ENCODE results near the gene PIM2. TPM values are rescaled to one million over a fixed set of nuclear protein-coding genes. Genes with fewer than 3 reads are reported as not detected.

The PIM2 gene
- total RNA-seq, 1 donor from 2014 or later, result 5.6 TPM

DNA sequence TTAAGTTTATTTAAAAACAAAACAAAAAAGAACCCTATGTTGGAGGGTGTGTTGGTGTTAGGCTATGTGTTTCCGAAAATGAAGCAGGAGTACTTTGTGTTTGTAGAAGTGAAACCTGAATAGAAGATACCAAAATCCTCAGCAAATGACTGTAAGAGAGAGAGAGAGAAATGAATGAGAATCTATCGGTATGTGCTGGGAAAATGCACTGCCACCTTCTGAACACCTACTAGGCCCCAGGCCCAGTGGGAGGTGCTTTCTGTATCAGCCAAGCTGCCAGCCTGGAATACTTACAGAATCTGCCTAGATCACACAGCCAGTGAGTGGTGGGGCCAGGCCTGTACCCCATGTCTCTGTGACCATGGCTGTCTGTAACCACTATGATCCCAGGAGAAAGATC is 14.9 kb upstream of the PIM2 start:
- no peak overlapping the region for H3K4me3 ChIP-seq
- no peaks in the 10 kb centered on the region for H3K9me3 ChIP-seq
- no peak for DNase-seq (ENCODE audit: low spot score in 2 of 2)
- H3K27ac ChIP-seq, result no peak overlapping the region
- intact Hi-C loops (cut with DNase I), result no loop called here
- no peaks in the 10 kb centered on the region for H3K27me3 ChIP-seq
- H3K36me3 ChIP-seq, result peaks cover 7 to 16% of the 10 kb centered on the region in 2 donors
- no peaks in the 10 kb centered on the region for H3K4me1 ChIP-seq
- TF ChIP-seq, protein P1, sequence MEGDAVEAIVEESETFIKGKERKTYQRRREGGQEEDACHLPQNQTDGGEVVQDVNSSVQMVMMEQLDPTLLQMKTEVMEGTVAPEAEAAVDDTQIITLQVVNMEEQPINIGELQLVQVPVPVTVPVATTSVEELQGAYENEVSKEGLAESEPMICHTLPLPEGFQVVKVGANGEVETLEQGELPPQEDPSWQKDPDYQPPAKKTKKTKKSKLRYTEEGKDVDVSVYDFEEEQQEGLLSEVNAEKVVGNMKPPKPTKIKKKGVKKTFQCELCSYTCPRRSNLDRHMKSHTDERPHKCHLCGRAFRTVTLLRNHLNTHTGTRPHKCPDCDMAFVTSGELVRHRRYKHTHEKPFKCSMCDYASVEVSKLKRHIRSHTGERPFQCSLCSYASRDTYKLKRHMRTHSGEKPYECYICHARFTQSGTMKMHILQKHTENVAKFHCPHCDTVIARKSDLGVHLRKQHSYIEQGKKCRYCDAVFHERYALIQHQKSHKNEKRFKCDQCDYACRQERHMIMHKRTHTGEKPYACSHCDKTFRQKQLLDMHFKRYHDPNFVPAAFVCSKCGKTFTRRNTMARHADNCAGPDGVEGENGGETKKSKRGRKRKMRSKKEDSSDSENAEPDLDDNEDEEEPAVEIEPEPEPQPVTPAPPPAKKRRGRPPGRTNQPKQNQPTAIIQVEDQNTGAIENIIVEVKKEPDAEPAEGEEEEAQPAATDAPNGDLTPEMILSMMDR (IDR thresholded peaks at IDR 0.05), result no peak

DNA sequence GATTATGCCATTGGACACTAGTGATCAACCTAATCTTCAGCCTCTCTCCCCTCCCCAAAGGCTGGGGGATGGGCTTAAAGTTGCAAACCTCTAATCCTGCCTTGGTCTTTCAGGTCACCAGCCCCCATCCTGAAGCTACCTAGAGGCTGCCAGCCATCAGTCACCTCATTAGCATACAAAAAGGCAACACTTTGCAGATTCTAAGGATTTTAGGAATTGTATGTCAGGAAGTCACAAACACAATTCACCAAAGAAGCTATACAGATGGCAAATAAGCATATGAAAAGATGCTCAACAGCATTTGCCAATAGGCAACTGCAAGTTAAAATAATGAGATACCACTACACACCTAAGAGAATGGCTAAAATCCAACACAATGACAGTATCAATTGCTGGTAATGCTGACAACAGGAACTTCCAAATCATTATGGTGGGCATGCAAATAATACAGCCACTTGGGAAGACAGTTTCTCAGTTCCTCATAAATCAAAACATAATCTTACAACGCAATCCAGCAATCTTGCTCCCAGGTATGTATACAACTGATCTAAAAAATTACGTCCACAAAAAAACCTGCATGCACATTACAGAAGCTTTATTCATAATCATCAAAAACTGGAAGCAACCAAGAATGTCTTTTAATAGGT is 9.0 kb upstream of the PIM2 start:
- peaks cover 22 to 25% of the 10 kb centered on the region in 2 donors for H3K36me3 ChIP-seq
- H3K4me3 ChIP-seq, result no peak overlapping the region
- intact Hi-C loops (cut with DNase I), result no loop called here
- no peak for DNase-seq (ENCODE audit: low spot score in 2 of 2)
- TF ChIP-seq, protein P1 (IDR thresholded peaks at IDR 0.05), result no peak
- H3K27ac ChIP-seq, result no peak overlapping the region
- no peaks in the 10 kb centered on the region for H3K27me3 ChIP-seq
- no peaks in the 10 kb centered on the region for H3K9me3 ChIP-seq
- H3K4me1 ChIP-seq, result no peaks in the 10 kb centered on the region

DNA sequence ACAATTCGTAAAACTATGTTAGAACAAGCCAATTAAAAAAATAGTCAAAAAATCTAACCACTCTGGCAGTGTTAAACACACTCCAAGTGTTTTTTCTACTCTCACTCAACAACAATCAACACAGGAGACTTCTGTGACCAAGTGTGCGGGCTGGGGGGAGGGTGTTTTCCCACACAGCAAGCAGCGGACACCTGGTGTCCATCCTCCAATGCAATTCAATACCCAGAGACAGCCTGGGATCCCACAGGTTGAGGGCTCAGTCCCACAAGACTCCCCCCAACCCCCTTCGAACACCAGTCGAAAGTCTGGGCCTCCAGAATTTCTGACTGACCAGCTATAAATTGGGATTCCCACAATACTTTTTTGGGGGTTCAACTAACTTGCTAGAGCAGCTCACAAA is 8.3 kb upstream of the PIM2 start:
- DNase-seq (ENCODE audit: low spot score in 2 of 2), result no peak
- intact Hi-C loops (cut with DNase I), result no loop called here
- H3K4me3 ChIP-seq, result no peak overlapping the region
- H3K9me3 ChIP-seq, result no peaks in the 10 kb centered on the region
- TF ChIP-seq, protein P1 (IDR thresholded peaks at IDR 0.05), result no peak
- no peak overlapping the region for H3K27ac ChIP-seq
- no peaks in the 10 kb centered on the region for H3K4me1 ChIP-seq
- no peaks in the 10 kb centered on the region for H3K27me3 ChIP-seq
- H3K36me3 ChIP-seq, result peaks cover 19 to 27% of the 10 kb centered on the region in 2 donors

DNA sequence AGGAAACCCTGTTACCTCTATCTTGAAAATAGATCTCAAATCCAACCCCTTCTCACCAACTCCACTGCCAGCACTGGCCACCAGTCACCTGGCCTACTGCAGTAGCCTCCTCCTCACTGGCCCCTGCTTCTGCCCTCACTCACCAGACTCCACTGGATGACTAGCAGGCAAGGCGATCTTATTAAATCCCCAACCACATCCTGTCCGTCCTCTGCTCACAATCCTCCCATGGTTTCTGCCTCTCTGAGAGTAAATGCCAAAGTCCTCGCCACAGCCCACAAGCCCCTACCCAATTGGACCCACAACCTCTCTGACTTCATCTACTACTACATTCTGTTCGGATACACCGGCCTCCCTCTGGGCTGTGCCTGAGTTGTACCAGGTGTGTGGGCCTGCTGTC is 5.4 kb upstream of the PIM2 start:
- H3K4me3 ChIP-seq, result no peak overlapping the region
- TF ChIP-seq, protein P1 (IDR thresholded peaks at IDR 0.05), result no peak
- no peak for DNase-seq (ENCODE audit: low spot score in 2 of 2)
- peaks cover 16 to 27% of the 10 kb centered on the region in 2 donors for H3K36me3 ChIP-seq
- no peaks in the 10 kb centered on the region for H3K9me3 ChIP-seq
- intact Hi-C loops (cut with DNase I), result no loop called here
- no peaks in the 10 kb centered on the region for H3K27me3 ChIP-seq
- H3K4me1 ChIP-seq, result no peaks in the 10 kb centered on the region
- no peak overlapping the region for H3K27ac ChIP-seq

DNA sequence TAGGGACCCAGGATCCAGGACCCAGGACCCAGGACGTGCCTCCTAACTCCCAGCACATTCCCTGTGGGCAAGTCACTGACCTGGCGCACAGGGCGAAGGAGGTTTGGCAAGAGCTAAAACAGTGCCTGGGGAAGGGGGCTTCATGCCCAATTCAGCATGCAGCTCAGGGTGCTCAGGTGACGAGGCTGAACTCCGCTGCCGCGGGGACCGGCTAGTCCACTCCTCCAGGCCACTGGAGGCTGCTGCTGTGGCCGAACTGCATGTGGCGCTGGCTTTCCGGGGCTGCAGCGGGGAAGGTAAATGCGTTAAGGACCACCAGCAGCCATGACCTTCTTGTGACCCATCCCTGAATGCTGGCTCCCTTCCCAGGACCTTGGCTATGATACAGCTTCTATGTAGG is 4.9 kb upstream of the PIM2 start:
- no peak overlapping the region for H3K4me3 ChIP-seq
- intact Hi-C loops (cut with DNase I), result no loop called here
- peaks cover 15 to 27% of the 10 kb centered on the region in 2 donors for H3K36me3 ChIP-seq
- TF ChIP-seq, protein P1 (IDR thresholded peaks at IDR 0.05), result no peak
- no peaks in the 10 kb centered on the region for H3K4me1 ChIP-seq
- DNase-seq (ENCODE audit: low spot score in 2 of 2), result no peak
- no peaks in the 10 kb centered on the region for H3K9me3 ChIP-seq
- H3K27me3 ChIP-seq, result no peaks in the 10 kb centered on the region
- H3K27ac ChIP-seq, result no peak overlapping the region

DNA sequence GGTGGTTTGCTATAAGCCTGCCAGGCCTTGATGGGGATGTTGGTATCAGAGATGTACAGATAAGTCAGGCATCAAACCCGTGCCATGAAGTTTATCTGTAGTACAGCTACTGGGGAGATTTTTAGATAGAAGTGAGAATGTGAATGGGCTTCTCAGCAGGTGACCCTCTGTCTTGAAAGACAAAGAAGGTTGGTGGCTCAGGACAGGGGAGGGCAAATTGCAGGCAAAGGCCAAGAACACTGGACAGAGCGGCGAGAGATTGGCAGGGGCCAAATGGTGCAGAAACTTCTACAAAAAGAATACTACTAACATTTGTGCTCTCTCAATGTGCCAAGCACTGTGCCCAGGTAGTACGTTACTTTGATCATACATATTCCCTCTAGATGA is 1.9 kb upstream of the PIM2 start:
- TF ChIP-seq, protein P1 (IDR thresholded peaks at IDR 0.05), result no peak
- Histone ChIP-seq H3K27me3 (no peaks in the 10 kb centered on the region), H3K36me3 (peaks cover 12 to 25% of the 10 kb centered on the region in 2 donors), H3K4me3 (no peak overlapping the region), H3K27ac (no peak overlapping the region), H3K4me1 (peaks cover 0 to 3% of the 10 kb centered on the region in 2 donors), H3K9me3 (no peaks in the 10 kb centered on the region)
- no peak for DNase-seq (ENCODE audit: low spot score in 2 of 2)
- intact Hi-C loops (cut with DNase I), result no loop called here

Data from ascending aorta (tissue), 2 donors.